Caco-2 (cell line): Measurements from ENCODE around the gene IPO4. TPM values are rescaled to one million over a fixed set of nuclear protein-coding genes. Genes with fewer than 3 reads are reported as not detected.

Experiments used
- BruUV-seq: library from RNA; stranded (reverse); fragments of 400-500 nt; replicated peaks from 2 replicates; lab custom pipeline; 2021; lab: Mats Ljungman, UMichigan
- CTCF ChIA-PET: fragments of 300-600 bp; sonication (Branson Sonifier 250); formaldehyde crosslinking; loops from one replicate; lab custom pipeline; 2022; ENCODE audit warnings: antibody characterized with exemption; lab: Charles Lee
- POLR2A ChIA-PET: fragments of 300-600 bp; sonication (Branson Sonifier 250); formaldehyde crosslinking; loops from one replicate; lab custom pipeline; 2022; ENCODE audit warnings: antibody characterized with exemption; lab: Charles Lee
- DNase-seq, 2 experiments: peaks; one replicate each; pipeline versions ENCODE4 v3.0.0 to v3.0.0-alpha.2; 2020 to 2022
- H3K27me3 ChIP-seq: replicated peaks from 2 replicates; pipeline ENCODE4 v1.6.0; 2011; ENCODE audit warnings: low read length; ENCODE audit not compliant: control insufficient read depth, insufficient read depth
- H3K36me3 ChIP-seq: 2 replicates; pipeline ENCODE4 v1.5.1; 2011; ENCODE audit warnings: low read length; ENCODE audit not compliant: control insufficient read depth, insufficient read depth
- H3K4me1 ChIP-seq: fragments of 250-450 bp; sonication (Bioruptor Pico); 2 replicates; pipeline ENCODE4 v1.5.1; 2020; ENCODE audit warnings: mild to moderate bottlenecking
- H3K4me3 ChIP-seq: 2 replicates; pipeline ENCODE4 v1.5.1; 2011; ENCODE audit warnings: low read depth, mild to moderate bottlenecking, control low read depth, low read length
- H3K9me3 ChIP-seq: fragments of 250-450 bp; sonication (Bioruptor Pico); 2 replicates; pipeline ENCODE4 v1.5.1; 2020; ENCODE audit warnings: mild to moderate bottlenecking, moderate library complexity
- H3K27ac Mint-ChIP-seq: one replicate; pipeline ENCODE4 v1.8.0; 2022; ENCODE audit warnings: mixed read lengths; ENCODE audit not compliant: unreplicated experiment
- H3K27me3 Mint-ChIP-seq: one replicate; pipeline ENCODE4 v1.8.0; 2022; ENCODE audit warnings: mixed read lengths; ENCODE audit not compliant: insufficient read depth, unreplicated experiment
- H3K36me3 Mint-ChIP-seq: one replicate; pipeline ENCODE4 v1.8.0; 2022; ENCODE audit warnings: mild to moderate bottlenecking, mixed read lengths; ENCODE audit not compliant: insufficient read depth, unreplicated experiment
- H3K4me1 Mint-ChIP-seq: one replicate; pipeline ENCODE4 v1.8.0; 2022; ENCODE audit warnings: low read depth, mixed read lengths; ENCODE audit not compliant: unreplicated experiment
- H3K4me3 Mint-ChIP-seq: one replicate; pipeline ENCODE4 v1.8.0; 2022; ENCODE audit warnings: mild to moderate bottlenecking, moderate library complexity, mixed read lengths; ENCODE audit not compliant: unreplicated experiment
- H3K9me3 Mint-ChIP-seq: one replicate; pipeline ENCODE4 v1.8.0; 2022; ENCODE audit warnings: mixed read lengths; ENCODE audit not compliant: unreplicated experiment
- intact Hi-C: fragments of 100-400 bp; cut with micrococcal nuclease; formaldehyde crosslinking; loops from one replicate; pipeline ENCODE4 v1.10.0; 2022; ENCODE audit not compliant: unreplicated experiment
- total RNA-seq: library from RNA; stranded (reverse); gene quantifications from 2 replicates; pipeline ENCODE4 v1.2.3, GENCODE V29; 2022
- TF ChIP-seq, protein P1 (sequence below), 2 experiments: fragments of 200-600 bp in 1 of 2; IDR thresholded peaks; 1 replicate in 1 of 2; 2 replicates in 1 of 2; pipeline versions ENCODE4 v1.5.1 to v1.8.0; 2011 to 2022; ENCODE audit warnings: antibody characterized with exemption in 1 of 2, control low read depth in 1 of 2, inconsistent platforms in 1 of 2, low read depth in 1 of 2, low read length in 1 of 2, mild to moderate bottlenecking in 1 of 2, moderate library complexity in 1 of 2; ENCODE audit not compliant: insufficient read depth in 1 of 2, severe bottlenecking in 1 of 2, unreplicated experiment in 1 of 2

IPO4 gene
- total RNA-seq, 1 experiment from 2014 or later, result 85.4 TPM

DNA sequence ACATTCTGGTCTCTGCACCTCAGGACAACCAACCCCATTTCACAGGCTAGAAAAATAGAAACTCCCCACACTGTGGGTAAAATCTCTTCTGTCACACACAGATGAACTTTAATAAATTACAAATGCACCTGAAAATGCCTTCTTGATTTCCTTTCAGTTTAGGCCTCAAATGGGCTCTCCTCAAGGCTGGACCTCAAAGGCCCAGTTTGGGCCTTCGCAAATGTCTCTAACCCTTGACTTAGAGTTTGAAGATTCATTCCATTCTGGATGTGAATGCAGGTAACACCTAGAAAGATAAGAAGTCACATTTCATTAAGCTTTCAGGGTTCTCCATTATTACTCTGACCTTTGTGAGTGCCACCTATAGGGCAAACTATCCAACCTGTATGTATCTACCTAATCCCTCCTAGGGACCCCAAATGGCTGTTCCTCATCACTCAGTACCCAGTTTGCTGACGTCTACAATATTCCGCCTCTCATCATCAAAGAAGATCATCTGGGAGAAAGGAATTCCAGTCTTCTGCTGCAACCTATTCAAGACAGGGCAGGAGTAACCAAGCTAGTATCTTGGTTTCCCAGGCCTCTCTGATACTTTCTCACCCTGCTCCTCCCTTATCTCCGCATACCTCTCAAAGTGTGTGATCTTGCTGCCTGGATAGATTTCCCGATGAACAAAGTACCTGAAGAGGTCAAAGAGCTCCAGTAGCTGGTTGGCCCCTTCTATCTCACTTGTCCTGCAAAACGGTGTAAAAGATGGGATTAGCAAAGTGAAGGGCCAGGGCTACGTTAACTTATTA lies 25.4 kb upstream of the IPO4 start:
- intact Hi-C loops, result loop anchor here (1.0 to 2.0 kb wide), 2 partner anchors 19 to 73 kb away; partner anchors contain the start of genes EMC9 and TM9SF1

DNA sequence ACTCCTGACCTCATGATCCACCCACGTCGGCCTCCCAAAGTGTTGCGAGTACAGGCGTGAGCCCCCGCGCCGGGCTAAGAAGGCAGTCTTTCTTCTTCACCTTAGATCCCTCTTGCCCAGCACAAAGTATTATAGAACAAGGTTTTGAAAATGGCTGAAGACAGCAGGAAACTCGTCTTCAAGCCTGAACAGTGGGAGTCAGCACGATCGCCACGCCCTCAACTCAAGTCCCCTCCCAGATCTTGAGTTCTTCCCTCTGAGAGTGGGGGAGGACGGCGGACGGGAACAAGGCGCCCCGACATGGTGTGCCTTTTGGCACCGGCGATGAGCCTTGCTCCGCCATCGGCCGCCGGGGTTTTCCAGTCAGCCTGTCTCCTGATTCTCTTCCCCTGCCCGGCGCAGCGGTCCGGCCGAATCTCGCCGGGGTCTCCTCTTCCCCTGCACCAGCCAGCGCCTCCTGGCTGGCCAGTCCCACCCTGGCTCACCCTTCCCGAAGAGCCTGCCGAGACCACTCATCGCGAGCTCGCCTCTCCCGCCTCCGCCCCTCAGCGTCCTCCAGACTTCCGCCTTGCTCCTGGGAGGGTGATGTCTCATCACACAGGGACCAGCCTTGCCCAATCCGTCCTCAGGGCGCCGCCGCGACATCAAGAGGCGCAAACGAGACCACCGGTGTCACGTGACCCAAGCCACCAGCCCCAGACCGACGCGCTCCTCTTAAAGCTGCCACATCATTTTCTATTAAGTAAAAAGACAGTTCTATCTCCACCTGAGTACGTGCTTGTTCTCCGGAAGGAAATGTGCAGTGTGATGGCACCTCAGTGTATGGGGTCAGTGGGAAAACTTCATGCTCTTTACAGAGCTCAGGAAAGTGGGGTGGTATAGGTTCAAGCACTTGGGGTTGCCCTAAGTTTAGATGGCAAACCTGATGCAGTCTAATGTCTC lies 24.6 kb upstream of the IPO4 start, which contains the start of gene CHMP4A:
TSS of gene CHMP4A (minus strand) at position 565 of the 942 bp plus-strand sequence. CDS start at position 516, 49 bp downstream.
- intact Hi-C loops, result loop anchor here (1.0 to 2.0 kb wide), 2 partner anchors 18 to 72 kb away; partner anchors contain the start of genes EMC9 and TM9SF1

More for the DNA sequence above, 25.4 kb upstream of the IPO4 start:
- Mint-ChIP-seq H3K9me3 (no peaks in the 10 kb centered on the region), H3K27me3 (no peaks in the 10 kb centered on the region), H3K27ac (peak overlapping the region; percentile 97), H3K4me3 (peak overlapping the region; percentile 91), H3K36me3 (peaks cover 59% of the 10 kb centered on the region), H3K4me1 (peaks cover 13% of the 10 kb centered on the region)
- no peaks in the 10 kb centered on the region for H3K27me3 ChIP-seq
- no peak for DNase-seq
- H3K4me1 ChIP-seq, result peaks cover 12% of the 10 kb centered on the region
- peak overlapping the region; percentile 88 for H3K4me3 ChIP-seq
- BruUV-seq, result TSS peak; percentile 88
- ChIA-PET CTCF (interaction anchor here (0.7 to 1.6 kb wide), 8 partner anchors 24 to 94 kb away, joined by 3 to 10 read pairs (median 4); partner anchors contain the start of genes CIDEB, IRF9 and TINF2), POLR2A (interaction anchor here (0.6 to 3.0 kb wide), 11 partner anchors 17 to 230 kb away, joined by 3 to 28 read pairs (median 5); partner anchors contain the start of genes CIDEB, DCAF11, EMC9 and PSME2)
- TF ChIP-seq, protein P1, sequence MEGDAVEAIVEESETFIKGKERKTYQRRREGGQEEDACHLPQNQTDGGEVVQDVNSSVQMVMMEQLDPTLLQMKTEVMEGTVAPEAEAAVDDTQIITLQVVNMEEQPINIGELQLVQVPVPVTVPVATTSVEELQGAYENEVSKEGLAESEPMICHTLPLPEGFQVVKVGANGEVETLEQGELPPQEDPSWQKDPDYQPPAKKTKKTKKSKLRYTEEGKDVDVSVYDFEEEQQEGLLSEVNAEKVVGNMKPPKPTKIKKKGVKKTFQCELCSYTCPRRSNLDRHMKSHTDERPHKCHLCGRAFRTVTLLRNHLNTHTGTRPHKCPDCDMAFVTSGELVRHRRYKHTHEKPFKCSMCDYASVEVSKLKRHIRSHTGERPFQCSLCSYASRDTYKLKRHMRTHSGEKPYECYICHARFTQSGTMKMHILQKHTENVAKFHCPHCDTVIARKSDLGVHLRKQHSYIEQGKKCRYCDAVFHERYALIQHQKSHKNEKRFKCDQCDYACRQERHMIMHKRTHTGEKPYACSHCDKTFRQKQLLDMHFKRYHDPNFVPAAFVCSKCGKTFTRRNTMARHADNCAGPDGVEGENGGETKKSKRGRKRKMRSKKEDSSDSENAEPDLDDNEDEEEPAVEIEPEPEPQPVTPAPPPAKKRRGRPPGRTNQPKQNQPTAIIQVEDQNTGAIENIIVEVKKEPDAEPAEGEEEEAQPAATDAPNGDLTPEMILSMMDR (IDR thresholded peaks at IDR 0.05; ENCODE audit: insufficient read depth in 1 of 2, low read depth in 1 of 2, low read length in 1 of 2, severe bottlenecking in 1 of 2, unreplicated experiment in 1 of 2), result no peak
- peaks cover 1% of the 10 kb centered on the region for H3K36me3 ChIP-seq
- H3K9me3 ChIP-seq, result no peaks in the 10 kb centered on the region

More for the DNA sequence above, 24.6 kb upstream of the IPO4 start, which contains the start of gene CHMP4A:
- peak; percentile 97 to 98 for DNase-seq
- no peaks in the 10 kb centered on the region for H3K9me3 Mint-ChIP-seq
- peaks cover 58% of the 10 kb centered on the region for H3K36me3 Mint-ChIP-seq
- POLR2A ChIA-PET, result interaction anchor here (0.6 to 3.0 kb wide), 12 partner anchors 17 to 229 kb away, joined by 3 to 28 read pairs (median 4); partner anchors contain the start of genes CIDEB, DCAF11, EMC9 and PSME2
- H3K4me3 Mint-ChIP-seq, result peak within 1 kb of the TSS; percentile 91
- peak within 1 kb of the TSS; percentile 88 for H3K4me3 ChIP-seq
- no peaks in the 10 kb centered on the region for H3K27me3 ChIP-seq
- peaks cover 13% of the 10 kb centered on the region for H3K4me1 Mint-ChIP-seq
- peaks cover 12% of the 10 kb centered on the region for H3K4me1 ChIP-seq
- BruUV-seq, result no TSS peak
- H3K9me3 ChIP-seq, result no peaks in the 10 kb centered on the region
- peak within 1 kb of the TSS; percentile 97 for H3K27ac Mint-ChIP-seq
- peaks cover 1% of the 10 kb centered on the region; the same call in 1 of the 2 replicates for H3K36me3 ChIP-seq
- no peaks in the 10 kb centered on the region for H3K27me3 Mint-ChIP-seq
- CTCF ChIA-PET, result interaction anchor here (0.7 to 1.6 kb wide), 8 partner anchors 25 to 95 kb away, joined by 3 to 10 read pairs (median 4); partner anchors contain the start of genes CIDEB, IRF9 and TINF2
- TF ChIP-seq, protein P1 (IDR thresholded peaks at IDR 0.05; ENCODE audit: insufficient read depth in 1 of 2, low read depth in 1 of 2, low read length in 1 of 2, severe bottlenecking in 1 of 2, unreplicated experiment in 1 of 2), result peak in 1 of 2 experiments; percentile 22
